Measurements from ENCODE around the gene ANKRD55.
A peak's percentile ranks its signal among the peaks of the same experiment; 100 is the strongest.

The ANKRD55 gene

GRCh38 chr5:56233230-56233629, at the start of gene ANKRD55:
Gene ANKRD55, minus strand, starts transcription at chr5:56233330. Its CDS starts 417 bp downstream, at chr5:56232913.
- Mint-ChIP-seq H3K36me3 (ENCODE audit: low read depth) (no peaks in the 10 kb centered on the region), H3K27me3 (ENCODE audit: low read depth, poor library complexity) (peaks cover 6% of the 10 kb centered on the region), H3K27ac (no peak within 1 kb of the TSS), H3K4me3 (no peak within 1 kb of the TSS), H3K4me1 (peaks cover 38% of the 10 kb centered on the region), H3K9me3 (peaks cover 1% of the 10 kb centered on the region)
- peak; percentile 12 for DNase-seq
- no peak for TF ChIP-seq CTCF (IDR thresholded peaks at IDR 0.05)

- H3K27me3 Mint-ChIP-seq (ENCODE audit: low read depth, poor library complexity): no peaks in the 10 kb centered on the region
- TF ChIP-seq CTCF (IDR thresholded peaks at IDR 0.05): no peak
- peaks cover 14% of the 10 kb centered on the region for H3K4me1 Mint-ChIP-seq
- no peaks in the 10 kb centered on the region for H3K36me3 Mint-ChIP-seq (ENCODE audit: low read depth)
- H3K9me3 Mint-ChIP-seq: peaks cover 3% of the 10 kb centered on the region
- no peak for DNase-seq
- H3K27ac Mint-ChIP-seq: no peak overlapping the region
- H3K4me3 Mint-ChIP-seq: no peak overlapping the region
Observed at GRCh38 chr5:56282216-56282615, 49.1 kb upstream of the ANKRD55 start.

- peaks cover 3% of the 10 kb centered on the region for H3K9me3 Mint-ChIP-seq
- no peaks in the 10 kb centered on the region for H3K27me3 Mint-ChIP-seq (ENCODE audit: low read depth, poor library complexity)
- H3K4me3 Mint-ChIP-seq: no peak overlapping the region
- no peak for DNase-seq
- TF ChIP-seq CTCF (IDR thresholded peaks at IDR 0.05): no peak
- no peak overlapping the region for H3K27ac Mint-ChIP-seq
- H3K4me1 Mint-ChIP-seq: peaks cover 14% of the 10 kb centered on the region
- H3K36me3 Mint-ChIP-seq (ENCODE audit: low read depth): no peaks in the 10 kb centered on the region
Observed at GRCh38 chr5:56281489-56282165, 48.5 kb upstream of the ANKRD55 start.

GRCh38 chr5:56279979-56280378, 46.8 kb upstream of the ANKRD55 start:
- no peak for TF ChIP-seq CTCF (IDR thresholded peaks at IDR 0.05)
- no peaks in the 10 kb centered on the region for H3K27me3 Mint-ChIP-seq (ENCODE audit: low read depth, poor library complexity)
- DNase-seq: no peak
- peaks cover 14% of the 10 kb centered on the region for H3K4me1 Mint-ChIP-seq
- no peak overlapping the region for H3K27ac Mint-ChIP-seq
- no peaks in the 10 kb centered on the region for H3K36me3 Mint-ChIP-seq (ENCODE audit: low read depth)
- H3K9me3 Mint-ChIP-seq: peaks cover 3% of the 10 kb centered on the region
- H3K4me3 Mint-ChIP-seq: no peak overlapping the region

- TF ChIP-seq CTCF (IDR thresholded peaks at IDR 0.05): no peak
- Mint-ChIP-seq H3K9me3 (no peaks in the 10 kb centered on the region), H3K36me3 (ENCODE audit: low read depth) (no peaks in the 10 kb centered on the region), H3K4me1 (peaks cover 14% of the 10 kb centered on the region), H3K4me3 (no peak overlapping the region), H3K27me3 (ENCODE audit: low read depth, poor library complexity) (no peaks in the 10 kb centered on the region), H3K27ac (no peak overlapping the region)
- no peak for DNase-seq
Observed at GRCh38 chr5:56279291-56279690, 46.2 kb upstream of the ANKRD55 start.

GRCh38 chr5:56278335-56278753, 45.2 kb upstream of the ANKRD55 start:
- no peaks in the 10 kb centered on the region for H3K9me3 Mint-ChIP-seq
- H3K36me3 Mint-ChIP-seq (ENCODE audit: low read depth): no peaks in the 10 kb centered on the region
- no peak overlapping the region for H3K4me3 Mint-ChIP-seq
- peak; percentile 48 for DNase-seq
- peak overlapping the region; percentile 15 for H3K27ac Mint-ChIP-seq
- no peak for TF ChIP-seq CTCF (IDR thresholded peaks at IDR 0.05)
- peaks cover 14% of the 10 kb centered on the region for H3K4me1 Mint-ChIP-seq
- H3K27me3 Mint-ChIP-seq (ENCODE audit: low read depth, poor library complexity): no peaks in the 10 kb centered on the region
